Skeletal muscle satellite cell (primary cell): Measurements from ENCODE around the gene COBL.

Experiments
- H3K27me3 ChIP-seq: 2 replicates; pipeline ENCODE4 v1.7.0; 2013; ENCODE audit warnings: low read length; ENCODE audit not compliant: control insufficient read depth, insufficient read depth
- H3K36me3 ChIP-seq: 2 replicates; pipeline ENCODE4 v1.7.0; 2013; ENCODE audit warnings: mild to moderate bottlenecking, control low read depth, low read length; ENCODE audit not compliant: insufficient read depth
- H3K4me1 ChIP-seq: 2 replicates; pipeline ENCODE4 v1.7.0; 2013; ENCODE audit warnings: low read length; ENCODE audit not compliant: control insufficient read depth, insufficient read depth
- H3K4me2 ChIP-seq: 2 replicates; pipeline ENCODE4 v1.7.0; 2013; ENCODE audit warnings: mild to moderate bottlenecking, low read length
- H3K4me3 ChIP-seq: 2 replicates; pipeline ENCODE4 v1.7.0; 2013; ENCODE audit warnings: low read length
- H3K9ac ChIP-seq: 2 replicates; pipeline ENCODE4 v1.7.0; 2013; ENCODE audit warnings: mild to moderate bottlenecking, low read depth, low read length, moderate library complexity
- H3K9me3 ChIP-seq: replicated peaks from 2 replicates; pipeline ENCODE4 v1.7.0; 2013; ENCODE audit warnings: mild to moderate bottlenecking, control low read depth, low read length

Gene COBL

DNA sequence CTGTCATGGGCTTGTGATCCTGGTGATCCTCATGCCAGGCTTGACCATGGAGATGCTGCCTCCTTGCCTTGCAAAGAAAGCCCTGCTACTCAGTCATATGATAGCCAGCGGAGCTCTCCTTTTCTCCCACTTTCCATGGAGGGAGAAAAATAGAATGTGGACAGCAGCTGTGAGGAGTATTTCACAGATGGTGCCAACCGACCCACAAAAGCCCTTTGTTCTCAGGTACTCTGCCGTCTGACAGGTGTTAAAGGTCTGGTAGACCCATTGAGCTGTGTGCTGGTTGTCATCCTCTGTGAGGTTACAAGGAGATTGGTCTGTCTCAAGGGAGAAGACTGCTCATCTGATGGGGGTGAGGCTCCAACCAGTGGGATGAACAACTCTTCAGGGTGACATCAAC lies 29.5 kb upstream of the COBL start:
- Histone ChIP-seq H3K9ac (no peak overlapping the region), H3K4me2 (no peak overlapping the region), H3K27me3 (peaks cover 5% of the 10 kb centered on the region), H3K9me3 (no peaks in the 10 kb centered on the region), H3K4me3 (no peak overlapping the region), H3K4me1 (no peaks in the 10 kb centered on the region), H3K36me3 (no peaks in the 10 kb centered on the region)

DNA sequence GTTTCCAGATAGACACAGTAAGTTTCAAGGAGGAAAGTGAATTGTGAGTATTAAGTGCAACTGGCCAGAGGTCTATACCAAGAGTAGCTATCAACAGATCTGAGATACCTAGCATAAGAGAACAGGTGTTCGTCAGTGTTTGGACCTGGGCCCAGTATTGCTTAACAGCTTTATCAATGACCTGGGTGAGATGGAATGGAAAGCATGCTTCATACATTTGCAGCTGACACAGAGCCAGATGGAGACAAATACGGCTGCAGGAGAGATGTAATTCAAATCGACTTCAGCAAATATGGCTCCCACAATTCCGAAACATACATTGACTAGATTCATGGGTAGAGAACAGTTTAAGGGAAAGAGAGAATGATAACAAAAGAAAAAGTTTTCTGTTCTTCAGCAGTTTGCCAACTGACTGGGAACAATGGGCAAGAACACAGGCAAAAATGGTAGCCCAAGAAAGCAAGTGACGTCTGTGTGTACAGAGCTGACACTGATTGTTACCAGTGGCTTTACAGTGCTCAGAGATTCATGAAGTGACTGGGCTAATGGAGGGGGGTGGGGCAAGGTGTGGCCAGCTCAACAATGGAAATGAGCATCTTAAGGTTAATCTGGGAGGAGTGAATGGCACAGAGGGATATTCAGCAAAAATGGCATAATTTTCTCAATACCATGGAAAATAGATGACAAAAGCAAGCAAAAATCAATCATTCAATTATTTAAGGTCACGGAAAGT lies 28.0 kb upstream of the COBL start:
- Histone ChIP-seq H3K9ac (no peak overlapping the region), H3K4me3 (no peak overlapping the region), H3K36me3 (no peaks in the 10 kb centered on the region), H3K27me3 (peaks cover 5% of the 10 kb centered on the region), H3K9me3 (no peaks in the 10 kb centered on the region), H3K4me1 (no peaks in the 10 kb centered on the region), H3K4me2 (no peak overlapping the region)

DNA sequence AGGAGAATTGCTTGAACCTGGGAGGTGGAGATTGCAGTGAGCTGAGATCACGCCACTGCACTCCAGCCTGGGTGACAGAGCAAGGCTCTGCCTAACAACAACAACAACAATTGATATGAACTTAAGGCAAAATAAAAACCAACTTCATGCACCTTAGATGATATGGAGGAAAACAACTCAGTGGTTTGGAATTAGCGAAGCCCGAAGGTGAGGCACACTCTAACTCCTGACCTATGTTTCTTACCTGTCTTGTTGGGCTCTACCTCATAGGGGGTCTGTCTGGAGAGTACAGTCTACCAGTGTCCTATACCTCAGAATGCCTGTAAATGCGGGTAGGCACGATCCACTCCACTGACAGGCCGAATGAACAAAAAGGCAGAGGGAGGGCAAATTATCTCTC lies 24.3 kb upstream of the COBL start:
- H3K4me3 ChIP-seq: no peak overlapping the region
- peaks cover 5% of the 10 kb centered on the region for H3K27me3 ChIP-seq
- H3K4me2 ChIP-seq: no peak overlapping the region
- no peaks in the 10 kb centered on the region for H3K9me3 ChIP-seq
- no peak overlapping the region for H3K9ac ChIP-seq
- no peaks in the 10 kb centered on the region for H3K4me1 ChIP-seq
- no peaks in the 10 kb centered on the region for H3K36me3 ChIP-seq

DNA sequence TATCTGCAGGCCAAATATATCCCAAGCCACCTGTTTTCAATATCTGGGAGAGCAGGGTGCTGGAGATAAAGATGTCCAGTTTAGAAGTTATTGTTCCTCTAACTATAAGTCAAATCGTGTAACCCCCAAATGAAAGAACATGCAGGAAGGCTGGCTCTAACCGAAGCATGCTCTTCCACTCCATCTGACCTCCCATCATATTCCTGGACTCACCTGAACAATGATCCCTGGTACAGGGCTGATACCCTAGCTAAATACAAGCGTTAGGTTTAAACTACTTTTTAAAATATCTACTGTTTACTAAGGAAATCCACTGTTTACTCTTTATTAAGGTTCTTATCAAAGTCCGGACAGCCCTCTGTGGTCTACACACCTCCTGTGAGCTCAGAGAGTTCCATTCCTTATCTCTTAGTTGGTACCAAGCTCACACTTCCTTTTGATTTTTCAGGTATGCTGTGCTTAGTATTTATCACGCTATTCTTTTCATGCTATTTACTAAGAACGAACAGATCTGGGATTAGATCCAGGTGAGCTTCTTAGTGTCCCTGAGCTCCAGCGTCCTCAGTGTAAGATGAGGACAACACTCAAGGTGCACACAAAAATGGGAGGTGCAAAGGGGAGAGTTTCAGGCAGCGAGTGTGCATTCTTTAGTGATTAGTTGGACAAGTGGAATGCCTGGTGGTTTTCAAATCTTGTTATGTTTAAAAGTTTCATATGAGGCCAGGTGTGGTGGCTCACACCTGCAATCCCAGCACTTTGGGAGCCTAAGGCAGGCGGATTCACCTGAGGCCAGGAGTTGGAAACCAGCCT lies 23.6 kb upstream of the COBL start:
- Histone ChIP-seq H3K4me2 (no peak overlapping the region), H3K9ac (no peak overlapping the region)

GRCh38 chr7:51335057-51335456 lies 18.4 kb upstream of the COBL start:
- H3K9me3 ChIP-seq: no peaks in the 10 kb centered on the region
- no peak overlapping the region for H3K9ac ChIP-seq
- no peak overlapping the region for H3K4me3 ChIP-seq
- H3K4me1 ChIP-seq: no peaks in the 10 kb centered on the region
- H3K4me2 ChIP-seq: no peak overlapping the region
- no peaks in the 10 kb centered on the region for H3K36me3 ChIP-seq
- no peaks in the 10 kb centered on the region for H3K27me3 ChIP-seq

More for the DNA sequence above, 23.6 kb upstream of the COBL start:
- no peaks in the 10 kb centered on the region for H3K9me3 ChIP-seq
- no peak overlapping the region for H3K4me3 ChIP-seq
- no peaks in the 10 kb centered on the region for H3K36me3 ChIP-seq
- H3K4me1 ChIP-seq: no peaks in the 10 kb centered on the region
- peaks cover 5% of the 10 kb centered on the region for H3K27me3 ChIP-seq

DNA sequence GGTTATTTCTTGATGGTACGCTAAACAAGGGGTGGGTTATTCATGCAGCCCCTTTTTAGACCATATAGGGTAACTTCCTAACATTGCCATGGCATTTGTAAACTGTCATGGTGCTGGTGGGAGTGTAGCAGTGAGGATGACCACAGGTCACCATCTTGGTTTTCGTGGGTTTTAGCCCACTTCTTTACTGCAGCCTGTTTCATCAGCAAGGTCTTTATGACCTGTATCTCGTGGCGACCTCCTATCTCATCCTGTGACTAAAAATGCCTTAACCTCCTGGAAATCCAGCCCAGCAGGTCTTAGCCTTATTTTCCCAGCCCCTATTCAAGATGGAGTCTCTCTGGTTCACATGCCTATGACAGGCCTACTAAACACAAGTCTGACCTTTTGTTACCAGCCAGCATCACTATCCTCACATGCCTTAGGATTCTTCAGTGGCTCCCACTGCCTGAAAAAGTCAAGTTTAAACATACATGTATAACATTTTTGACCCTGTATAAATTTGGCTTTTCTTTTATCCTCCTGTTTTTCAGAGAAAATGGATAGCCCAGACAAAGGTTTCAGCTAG lies 13.2 kb upstream of the COBL start:
- no peak overlapping the region for H3K9ac ChIP-seq
- no peaks in the 10 kb centered on the region for H3K4me1 ChIP-seq
- H3K4me3 ChIP-seq: no peak overlapping the region
- no peak overlapping the region for H3K4me2 ChIP-seq
- H3K36me3 ChIP-seq: no peaks in the 10 kb centered on the region
- no peaks in the 10 kb centered on the region for H3K27me3 ChIP-seq
- no peaks in the 10 kb centered on the region for H3K9me3 ChIP-seq

DNA sequence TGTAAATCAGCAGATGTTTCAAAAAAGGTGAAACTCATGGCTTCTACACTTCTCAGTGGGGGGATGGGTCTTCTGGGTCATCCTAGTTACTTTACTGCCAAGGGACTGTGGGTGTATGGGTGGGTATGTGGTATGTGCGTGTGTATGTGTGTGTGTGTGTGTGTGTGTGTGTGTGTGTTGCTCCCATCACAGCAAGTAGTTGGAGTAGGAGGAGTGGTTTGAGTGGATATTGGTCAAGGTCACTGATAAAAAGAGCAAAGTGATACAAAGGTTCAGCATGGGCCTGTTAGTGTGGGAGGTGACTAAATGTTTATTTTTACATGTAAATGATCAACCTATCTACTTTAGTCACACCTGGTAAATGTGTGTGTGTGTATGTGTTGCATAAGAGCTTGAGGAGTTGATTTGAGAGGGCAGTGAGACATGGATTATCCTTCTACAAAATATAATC lies 11.8 kb upstream of the COBL start:
- Histone ChIP-seq H3K9me3 (no peaks in the 10 kb centered on the region), H3K4me1 (no peaks in the 10 kb centered on the region), H3K9ac (no peak overlapping the region), H3K4me2 (no peak overlapping the region), H3K36me3 (no peaks in the 10 kb centered on the region), H3K27me3 (no peaks in the 10 kb centered on the region), H3K4me3 (no peak overlapping the region)

DNA sequence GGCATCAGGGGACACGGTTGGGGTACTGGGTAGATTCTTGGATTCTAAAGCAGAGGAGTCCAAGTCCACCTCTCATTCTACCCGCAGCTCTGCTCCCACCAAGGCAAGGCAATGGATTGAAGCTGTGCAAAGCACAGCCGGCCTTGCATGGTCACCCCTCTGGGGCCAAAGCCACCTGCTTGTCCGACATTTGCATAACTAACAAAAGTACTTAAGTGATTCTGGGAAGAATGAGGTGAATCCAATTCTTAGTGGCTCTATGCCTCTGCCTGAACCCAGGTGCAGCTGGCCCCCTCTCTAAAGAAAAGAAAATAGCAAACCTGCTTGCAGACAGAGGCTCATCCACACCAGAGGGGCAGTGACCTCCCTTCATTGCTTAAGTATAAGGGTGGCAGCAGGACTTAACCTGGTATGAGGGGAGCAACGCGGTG lies 10.7 kb upstream of the COBL start:
- no peak overlapping the region for H3K9ac ChIP-seq
- H3K9me3 ChIP-seq: no peaks in the 10 kb centered on the region
- no peak overlapping the region for H3K4me3 ChIP-seq
- no peaks in the 10 kb centered on the region for H3K4me1 ChIP-seq
- no peaks in the 10 kb centered on the region for H3K27me3 ChIP-seq
- no peaks in the 10 kb centered on the region for H3K36me3 ChIP-seq
- H3K4me2 ChIP-seq: no peak overlapping the region

DNA sequence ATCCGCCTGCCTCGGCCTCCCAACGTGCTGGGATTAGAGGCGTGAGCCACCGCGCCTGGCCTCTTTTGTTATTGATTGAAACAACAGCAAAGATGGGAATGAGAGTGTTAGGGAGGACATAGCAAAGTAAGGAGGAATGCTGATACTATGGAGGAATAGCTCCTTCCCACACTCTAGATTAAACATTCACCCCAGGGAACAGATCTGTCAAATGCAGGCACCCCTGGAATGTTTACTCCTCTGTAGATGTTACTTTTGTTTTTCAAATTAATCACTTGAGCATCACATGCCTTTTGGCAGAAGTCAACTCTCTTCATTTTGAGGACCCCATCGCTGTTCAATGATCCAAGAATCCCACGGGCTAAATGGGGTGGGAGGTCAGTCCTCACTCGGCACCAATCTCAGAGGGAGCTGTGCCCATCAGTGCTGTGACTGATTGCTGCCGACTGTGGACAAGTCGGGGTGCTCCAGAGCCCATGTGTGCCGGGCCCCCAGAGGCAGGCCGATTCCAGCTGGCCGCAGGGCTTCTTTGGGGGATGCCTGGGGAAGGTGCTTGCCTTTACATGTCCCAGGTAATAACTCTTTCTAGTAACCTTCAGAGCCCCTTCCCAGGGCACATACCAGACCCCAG lies 10.2 kb upstream of the COBL start:
- no peak overlapping the region for H3K4me3 ChIP-seq
- H3K4me1 ChIP-seq: no peaks in the 10 kb centered on the region
- H3K4me2 ChIP-seq: no peak overlapping the region
- H3K36me3 ChIP-seq: no peaks in the 10 kb centered on the region
- no peaks in the 10 kb centered on the region for H3K27me3 ChIP-seq
- no peaks in the 10 kb centered on the region for H3K9me3 ChIP-seq
- no peak overlapping the region for H3K9ac ChIP-seq

GRCh38 chr7:51325908-51326307 lies 9.3 kb upstream of the COBL start:
- Histone ChIP-seq H3K4me3 (no peak overlapping the region), H3K9me3 (no peaks in the 10 kb centered on the region), H3K9ac (no peak overlapping the region), H3K27me3 (no peaks in the 10 kb centered on the region), H3K36me3 (no peaks in the 10 kb centered on the region), H3K4me1 (no peaks in the 10 kb centered on the region), H3K4me2 (no peak overlapping the region)

DNA sequence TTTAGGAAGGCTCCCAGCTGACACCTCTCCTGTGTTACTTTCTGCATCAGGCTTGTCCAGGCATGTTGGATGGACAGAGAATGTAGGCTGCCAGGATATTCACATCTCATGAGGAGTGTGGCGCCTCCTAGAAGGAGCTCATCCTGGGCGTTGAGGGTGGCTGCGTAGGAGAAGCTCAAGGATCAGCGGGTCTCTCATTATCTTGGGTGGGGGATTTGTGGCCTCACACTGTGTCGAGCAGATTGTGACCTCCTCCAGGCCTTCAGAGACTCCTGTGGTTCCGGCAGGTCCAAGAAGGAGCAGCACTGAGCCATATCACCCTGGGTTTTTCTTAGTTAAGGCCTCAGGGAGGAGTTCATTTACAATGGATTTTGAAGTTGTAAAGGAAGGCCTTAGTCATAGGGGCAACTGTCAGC lies 8.7 kb upstream of the COBL start:
- Histone ChIP-seq H3K9me3 (no peaks in the 10 kb centered on the region), H3K4me1 (no peaks in the 10 kb centered on the region), H3K9ac (no peak overlapping the region), H3K27me3 (no peaks in the 10 kb centered on the region), H3K36me3 (no peaks in the 10 kb centered on the region), H3K4me2 (no peak overlapping the region), H3K4me3 (no peak overlapping the region)
